GM21528 (cell line): Measurements from ENCODE around the gene MSH2.

ENCODE experiments used
- ATAC-seq: cut with Tn5 transposase; IDR thresholded peaks from one replicate; pipeline ENCODE4 v1.9.1; 2021; ENCODE audit warnings: mild to moderate bottlenecking, moderate library complexity; ENCODE audit not compliant: unreplicated experiment, low FRiP score

The MSH2 gene

GRCh38 chr2:47528874-47529273 lies 125.9 kb downstream of the MSH2 start:
- ATAC-seq = no peak

DNA sequence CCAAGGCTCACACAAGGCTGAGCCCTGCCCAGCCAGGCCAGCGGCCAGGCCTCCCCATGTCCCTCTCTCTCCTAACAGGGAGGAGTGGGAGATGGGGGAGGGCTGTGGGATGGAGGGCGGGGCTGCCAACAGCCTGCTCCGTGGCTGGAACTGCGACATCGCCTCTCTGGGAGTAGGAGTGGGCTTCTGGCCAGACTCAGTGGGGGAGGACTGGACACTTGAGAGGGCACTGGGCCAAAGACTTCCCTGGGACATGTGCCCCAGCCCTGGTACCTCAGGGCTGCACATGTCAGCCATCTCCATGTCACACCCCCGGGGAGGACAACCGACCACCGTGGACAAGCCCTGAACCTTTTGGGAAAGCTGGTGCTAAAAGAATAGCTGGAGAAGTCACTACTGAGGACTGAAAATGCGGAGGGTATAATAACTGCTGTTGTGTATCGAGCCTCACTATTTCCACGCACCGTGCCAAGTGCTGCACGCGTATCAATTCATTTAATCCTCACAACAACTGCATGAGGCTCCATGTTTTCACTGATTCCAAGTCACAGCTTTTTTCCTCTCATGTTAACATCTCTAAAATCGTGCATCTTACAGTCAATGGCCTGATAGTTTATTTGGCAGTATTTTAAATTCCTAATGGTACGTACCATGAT lies 127.3 kb downstream of the MSH2 start:
- ATAC-seq = no peak

DNA sequence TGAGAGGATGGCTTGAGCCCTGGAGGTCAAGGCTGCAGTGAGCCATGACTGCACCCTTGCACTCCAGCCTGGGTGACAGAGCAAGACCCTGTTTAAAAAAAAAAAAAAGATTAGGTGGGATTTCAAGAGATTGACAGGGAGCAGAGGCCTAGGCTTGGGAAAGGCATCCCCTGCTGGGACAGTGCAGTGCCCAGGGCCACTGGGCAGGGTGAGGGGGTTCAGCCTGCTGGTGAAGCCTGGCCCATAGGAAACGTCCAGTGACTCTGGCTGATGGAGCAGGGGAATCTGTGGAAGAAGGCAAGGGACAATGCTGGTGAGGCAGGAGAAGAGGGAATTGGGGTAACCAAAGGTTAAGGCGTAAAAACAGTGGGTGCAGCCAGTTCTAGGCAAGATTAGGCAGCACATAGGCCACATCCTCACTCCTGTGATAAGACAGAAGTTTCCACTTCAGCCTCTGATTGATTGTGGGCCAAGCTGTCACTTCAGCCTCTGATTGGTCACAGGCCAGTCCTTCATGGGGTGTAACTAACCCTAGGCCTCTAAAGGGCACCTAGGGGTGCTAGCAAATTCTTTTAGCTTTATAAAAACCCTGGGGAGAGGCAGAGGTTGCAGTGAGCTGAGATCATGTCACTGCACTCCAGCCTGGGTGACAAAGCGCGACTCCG lies 128.6 kb downstream of the MSH2 start:
- no peak for ATAC-seq
